H9 (cell line): ENCODE data around the gene USF3. TPM values are rescaled to one million over a fixed set of nuclear protein-coding genes. Genes with fewer than 3 reads are reported as not detected.

ENCODE experiments used
- DNase-seq: peaks from one replicate; pipeline ENCODE4 v3.0.0-alpha.2; 2017
- H2AFZ ChIP-seq: one replicate; pipeline ENCODE4 v1.6.1; 2013; ENCODE audit warnings: mild to moderate bottlenecking, low read length, control low read depth, moderate library complexity
- H2AK5ac ChIP-seq: 2 replicates; pipeline ENCODE4 v1.6.1; 2013; ENCODE audit warnings: low read length, control low read depth, mixed read lengths; ENCODE audit not compliant: insufficient read length
- H2BK120ac ChIP-seq: one replicate; pipeline ENCODE4 v1.6.1; 2013; ENCODE audit warnings: low read depth, mild to moderate bottlenecking, low read length, control low read depth, inconsistent platforms; ENCODE audit not compliant: poor library complexity, severe bottlenecking
- H2BK12ac ChIP-seq: 2 replicates; pipeline ENCODE4 v1.6.1; 2013; ENCODE audit warnings: low read length, control low read depth, mixed read lengths, low read depth; ENCODE audit not compliant: insufficient read length
- H2BK15ac ChIP-seq: 2 replicates; pipeline ENCODE4 v1.6.1; 2013; ENCODE audit warnings: low read depth, low read length, control low read depth
- H2BK20ac ChIP-seq: one replicate; pipeline ENCODE4 v1.6.1; 2013; ENCODE audit warnings: low read depth, mild to moderate bottlenecking, low read length, control low read depth, inconsistent platforms; ENCODE audit not compliant: poor library complexity, severe bottlenecking
- H2BK5ac ChIP-seq: 2 replicates; pipeline ENCODE4 v1.6.1; 2013; ENCODE audit warnings: low read length, control low read depth, mixed read lengths; ENCODE audit not compliant: insufficient read length
- H3K14ac ChIP-seq: 2 replicates; pipeline ENCODE4 v1.6.1; 2013; ENCODE audit warnings: low read length, control low read depth; ENCODE audit not compliant: insufficient read depth
- H3K18ac ChIP-seq: 2 replicates; pipeline ENCODE4 v1.6.1; 2013; ENCODE audit warnings: low read depth, mild to moderate bottlenecking, mixed read lengths, low read length, control low read depth; ENCODE audit not compliant: insufficient read length
- H3K23ac ChIP-seq: 2 replicates; pipeline ENCODE4 v1.6.1; 2013; ENCODE audit warnings: low read length, control low read depth, mixed read lengths, low read depth; ENCODE audit not compliant: insufficient read length
- H3K23me2 ChIP-seq: 2 replicates; pipeline ENCODE4 v1.6.1; 2013; ENCODE audit warnings: low read depth, mild to moderate bottlenecking, mixed read lengths, low read length, control low read depth; ENCODE audit not compliant: insufficient read length, poor library complexity, severe bottlenecking
- H3K27ac ChIP-seq: 2 replicates; pipeline ENCODE4 v1.5.1; 2013; ENCODE audit warnings: low read length, control low read depth, mixed read lengths, low read depth; ENCODE audit not compliant: insufficient read length
- H3K27me3 ChIP-seq: 2 replicates; pipeline ENCODE4 v1.6.1; 2013; ENCODE audit warnings: low read length, control low read depth, inconsistent platforms; ENCODE audit not compliant: insufficient read depth
- H3K4ac ChIP-seq: 2 replicates; pipeline ENCODE4 v1.6.1; 2013; ENCODE audit warnings: low read depth, mild to moderate bottlenecking, control low read depth, inconsistent platforms, low read length, moderate library complexity
- H3K4me1 ChIP-seq: 2 replicates; pipeline ENCODE4 v1.6.1; 2013; ENCODE audit warnings: low read length, control low read depth, inconsistent platforms; ENCODE audit not compliant: insufficient read depth
- H3K4me2 ChIP-seq: 2 replicates; pipeline ENCODE4 v1.6.1; 2013; ENCODE audit warnings: low read length, control low read depth, mixed read lengths; ENCODE audit not compliant: insufficient read length, insufficient read depth
- H3K56ac ChIP-seq: 2 replicates; pipeline ENCODE4 v1.6.1; 2013; ENCODE audit warnings: low read depth, mild to moderate bottlenecking, mixed read lengths, low read length, control low read depth; ENCODE audit not compliant: insufficient read length
- H3K79me1 ChIP-seq: 2 replicates; pipeline ENCODE4 v1.6.1; 2013; ENCODE audit warnings: low read depth, mild to moderate bottlenecking, moderate library complexity, low read length, control low read depth, inconsistent platforms; ENCODE audit not compliant: insufficient read depth, poor library complexity, severe bottlenecking
- H3K79me2 ChIP-seq: 2 replicates; pipeline ENCODE4 v1.6.1; 2013; ENCODE audit warnings: low read length, control low read depth, inconsistent platforms; ENCODE audit not compliant: insufficient read depth
- H3K9ac ChIP-seq: 2 replicates; pipeline ENCODE4 v1.6.1; 2013; ENCODE audit warnings: low read length, control low read depth, mixed read lengths; ENCODE audit not compliant: insufficient read length; ENCODE audit errors: extremely low read depth
- H3K9me3 ChIP-seq: one replicate; pipeline ENCODE4 v1.6.1; 2013; ENCODE audit warnings: low read depth, low read length, inconsistent platforms; ENCODE audit not compliant: control insufficient read depth
- H3T11ph ChIP-seq: one replicate; pipeline ENCODE4 v1.6.1; 2013; ENCODE audit warnings: mild to moderate bottlenecking, low read length, control low read depth, inconsistent platforms
- H4K20me1 ChIP-seq: one replicate; pipeline ENCODE4 v1.6.1; 2013; ENCODE audit not compliant: control insufficient read depth, insufficient read length, insufficient read depth
- H4K5ac ChIP-seq: 2 replicates; pipeline ENCODE4 v1.6.1; 2013; ENCODE audit warnings: low read depth, mild to moderate bottlenecking, mixed read lengths, low read length, control low read depth; ENCODE audit not compliant: insufficient read length
- H4K8ac ChIP-seq: replicated peaks from 2 replicates; pipeline ENCODE4 v1.6.1; 2013; ENCODE audit warnings: low read length, control low read depth, mixed read lengths, low read depth; ENCODE audit not compliant: insufficient read length
- H4K91ac ChIP-seq: 2 replicates; pipeline ENCODE4 v1.6.1; 2013; ENCODE audit warnings: low read depth, mild to moderate bottlenecking, moderate library complexity, mixed read lengths, low read length, control low read depth; ENCODE audit not compliant: insufficient read length
- H3K27ac Mint-ChIP-seq, 3 experiments: 2 replicates in 2 of 3; 3 replicates in 1 of 3; pipeline ENCODE4 v1.8.0; 2020 to 2021; ENCODE audit warnings: mixed read lengths in 3 of 3, mild to moderate bottlenecking in 1 of 3, moderate library complexity in 1 of 3
- H3K27me3 Mint-ChIP-seq: 2 replicates; pipeline ENCODE4 v1.8.0; 2021; ENCODE audit warnings: low read depth, mild to moderate bottlenecking, moderate library complexity, mixed read lengths
- H3K36me3 Mint-ChIP-seq, 3 experiments: 2 replicates in 2 of 3; 3 replicates in 1 of 3; pipeline ENCODE4 v1.8.0; 2020 to 2021; ENCODE audit warnings: low read depth in 3 of 3, mixed read lengths in 3 of 3; ENCODE audit not compliant: insufficient read depth in 1 of 3
- H3K4me1 Mint-ChIP-seq, 2 experiments: 2 replicates each; pipeline ENCODE4 v1.8.0; 2020; ENCODE audit warnings: mixed read lengths in 2 of 2
- H3K4me3 Mint-ChIP-seq, 2 experiments: 2 replicates in 1 of 2; 3 replicates in 1 of 2; pipeline ENCODE4 v1.8.0; 2020 to 2021; ENCODE audit warnings: mild to moderate bottlenecking in 2 of 2, mixed read lengths in 2 of 2, moderate library complexity in 1 of 2
- H3K9me3 Mint-ChIP-seq, 2 experiments: 2 replicates in 1 of 2; 3 replicates in 1 of 2; pipeline ENCODE4 v1.8.0; 2020; ENCODE audit warnings: mild to moderate bottlenecking in 2 of 2, mixed read lengths in 2 of 2, moderate library complexity in 1 of 2
- CTCF ChIP-seq: fragments of 200-600 bp; sonication (generic); conservative IDR thresholded peaks from 3 replicates; pipeline ENCODE4 v1.8.0; 2021; ENCODE audit warnings: antibody characterized with exemption, mild to moderate bottlenecking
- WGBS: extraction: QIAGEN DNeasy Blood & Tissue Kit; methylation state at CpG from one replicate; pipeline ENCODE4 v1.1.7; 2013; ENCODE audit warnings: missing lambda C conversion rate, low lambda C conversion rate, mixed read lengths; ENCODE audit not compliant: insufficient read length; ENCODE audit errors: extremely low coverage; 5-methylcytosine and 5-hydroxymethylcytosine counted together
- total RNA-seq: library from RNA; stranded (reverse); gene quantifications from 2 replicates; pipeline ENCODE4 v1.2.1, GENCODE V29; 2021

The USF3 gene
- total RNA-seq, 1 experiment from 2014 or later: 13.8 TPM

- H3T11ph ChIP-seq: no peak overlapping the region
- no peak overlapping the region for H2AK5ac ChIP-seq
- no peak overlapping the region for H2BK120ac ChIP-seq
- H3K4me3 Mint-ChIP-seq: no peak overlapping the region
- no peaks in the 10 kb centered on the region for H3K27me3 Mint-ChIP-seq
- no peak overlapping the region for H3K4me2 ChIP-seq
- no peaks in the 10 kb centered on the region for H3K79me2 ChIP-seq
- H3K56ac ChIP-seq: no peak overlapping the region
- peaks cover 16 to 49% (median 46%) of the 10 kb centered on the region in 3 experiments; a peak in 6 of 7 replicates for H3K36me3 Mint-ChIP-seq
- H3K18ac ChIP-seq: no peak overlapping the region
- no peak overlapping the region for H3K27ac ChIP-seq
- no peaks in the 10 kb centered on the region for H3K4me1 Mint-ChIP-seq
- no peaks in the 10 kb centered on the region for H3K23me2 ChIP-seq
- H2BK15ac ChIP-seq: no peak overlapping the region
- H4K20me1 ChIP-seq: no peaks in the 10 kb centered on the region
- H3K4me1 ChIP-seq: no peaks in the 10 kb centered on the region
- no peak overlapping the region for H4K91ac ChIP-seq
- no peak for DNase-seq
- no peak overlapping the region for H2BK5ac ChIP-seq
- H2BK12ac ChIP-seq: no peak overlapping the region
- no peaks in the 10 kb centered on the region for H3K27me3 ChIP-seq
- H3K9me3 ChIP-seq: no peaks in the 10 kb centered on the region
- H3K9ac ChIP-seq: no peak overlapping the region
- no peak overlapping the region for H4K8ac ChIP-seq
- H3K27ac Mint-ChIP-seq: peak overlapping the region; percentile 15 to 47 (median 22); a peak in 1 of 7 replicates
- H3K14ac ChIP-seq: no peak overlapping the region
- H3K4ac ChIP-seq: no peak overlapping the region
- no peaks in the 10 kb centered on the region for H3K79me1 ChIP-seq
- TF ChIP-seq CTCF: no peak
- no peak overlapping the region for H2AFZ ChIP-seq
- no CpG with 5 or more reads among the region's 3 CpGs for WGBS
- no peaks in the 10 kb centered on the region for H3K9me3 Mint-ChIP-seq
- no peak overlapping the region for H4K5ac ChIP-seq
- H3K23ac ChIP-seq: no peak overlapping the region
- no peak overlapping the region for H2BK20ac ChIP-seq
Observed at GRCh38 chr3:113717818-113718217, 21.4 kb upstream of the USF3 start.
